MM.1S (cell line): Measurements from ENCODE around the gene MUC4.

Source experiments
- DNase-seq: peaks from one replicate; pipeline ENCODE4 v3.0.0-alpha.2; 2015
- H2AFZ ChIP-seq: fragments of 300-600 bp; sonication (generic); 2 replicates; pipeline ENCODE4 v1.6.0; 2016; ENCODE audit warnings: antibody characterized with exemption, low read length
- H3F3A ChIP-seq: fragments of 300-600 bp; sonication (generic); 2 replicates; pipeline ENCODE4 v1.6.1; 2016; ENCODE audit warnings: mild to moderate bottlenecking, antibody characterized with exemption, low read length, moderate library complexity, mixed read lengths; ENCODE audit not compliant: insufficient read depth
- H3K27ac ChIP-seq: fragments of 300-600 bp; sonication (generic); 2 replicates; pipeline ENCODE4 v1.5.1; 2016; ENCODE audit warnings: mild to moderate bottlenecking, low read length
- H3K27me3 ChIP-seq: fragments of 300-600 bp; sonication (generic); replicated peaks from 2 replicates; pipeline ENCODE4 v1.6.0; 2016; ENCODE audit warnings: low read length; ENCODE audit not compliant: insufficient read depth
- H3K36me3 ChIP-seq: fragments of 300-600 bp; sonication (generic); replicated peaks from 2 replicates; pipeline ENCODE4 v1.6.1; 2016; ENCODE audit warnings: mild to moderate bottlenecking, low read length, mixed read lengths; ENCODE audit not compliant: insufficient read depth
- H3K4me1 ChIP-seq: fragments of 300-600 bp; sonication (generic); 2 replicates; pipeline ENCODE4 v1.6.1; 2016; ENCODE audit warnings: low read length, mixed read lengths
- H3K4me2 ChIP-seq: fragments of 300-600 bp; sonication (generic); 2 replicates; pipeline ENCODE4 v1.6.0; 2016; ENCODE audit warnings: low read depth, low read length
- H3K4me3 ChIP-seq: fragments of 300-600 bp; sonication (generic); 2 replicates; pipeline ENCODE4 v1.5.1; 2016; ENCODE audit warnings: low read length, mixed read lengths
- H3K79me2 ChIP-seq: fragments of 300-600 bp; sonication (generic); 2 replicates; pipeline ENCODE4 v1.6.1; 2016; ENCODE audit warnings: mixed run types, low read length, mixed read lengths
- H3K9ac ChIP-seq: fragments of 300-600 bp; sonication (generic); 2 replicates; pipeline ENCODE4 v1.6.1; 2016; ENCODE audit warnings: low read length, mixed read lengths
- H3K9me2 ChIP-seq: fragments of 300-600 bp; sonication (generic); replicated peaks from 2 replicates; pipeline ENCODE4 v1.6.1; 2016; ENCODE audit warnings: mild to moderate bottlenecking, low read length, mixed read lengths; ENCODE audit not compliant: insufficient read depth
- H3K9me3 ChIP-seq: fragments of 300-600 bp; sonication (generic); replicated peaks from 2 replicates; pipeline ENCODE4 v1.6.1; 2016; ENCODE audit warnings: mild to moderate bottlenecking, low read length, mixed read lengths; ENCODE audit not compliant: insufficient read depth
- H4K20me1 ChIP-seq: fragments of 300-600 bp; sonication (generic); 2 replicates; pipeline ENCODE4 v1.6.1; 2016; ENCODE audit warnings: mild to moderate bottlenecking, low read length, moderate library complexity, mixed read lengths; ENCODE audit not compliant: insufficient read depth
- EZH2 ChIP-seq: fragments of 300-600 bp; sonication (generic); optimal IDR thresholded peaks from 2 replicates; pipeline ENCODE3; 2017; ENCODE audit warnings: low read depth, mild to moderate bottlenecking, antibody characterized with exemption, low read length, mixed read lengths
- EZH2phosphoT487 ChIP-seq: fragments of 300-600 bp; sonication (generic); IDR thresholded peaks from 2 replicates; pipeline ENCODE4 v1.6.1; 2018; ENCODE audit warnings: antibody characterized with exemption, low read length
- TF ChIP-seq, protein P1 (sequence below): fragments of 300-600 bp; sonication (generic); IDR thresholded peaks from 2 replicates; pipeline ENCODE4 v1.5.1; 2016; ENCODE audit warnings: antibody characterized with exemption, low read length, mixed read lengths

The MUC4 gene

DNA sequence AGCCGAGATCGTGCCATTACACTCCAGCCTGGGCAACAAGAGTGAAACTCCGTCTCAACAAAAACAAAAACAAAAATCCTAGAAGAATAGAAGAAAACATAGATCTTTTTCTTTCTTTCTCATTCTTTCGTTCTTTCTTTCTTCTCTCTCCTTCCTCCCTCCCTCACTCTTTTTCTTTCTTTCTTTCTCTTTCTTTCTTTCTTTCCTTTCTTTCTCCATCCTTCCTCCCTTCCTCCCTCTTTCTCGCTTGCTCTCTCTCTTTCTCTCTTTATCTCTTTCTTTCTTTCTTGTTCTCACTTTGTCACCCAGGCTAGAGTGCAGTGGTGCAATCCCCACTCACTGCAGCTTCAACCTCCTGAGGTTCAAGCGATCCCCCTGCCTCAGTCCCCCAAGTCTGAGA lies 33.8 kb upstream of the MUC4 start:
- Histone ChIP-seq H4K20me1 (no peaks in the 10 kb centered on the region), H3K9ac (no peak overlapping the region), H3K4me2 (no peak overlapping the region), H3K36me3 (no peaks in the 10 kb centered on the region), H3K9me3 (no peaks in the 10 kb centered on the region), H3K27me3 (peaks cover 25% of the 10 kb centered on the region), H3K4me3 (no peak overlapping the region), H3K4me1 (no peaks in the 10 kb centered on the region), H3K9me2 (no peaks in the 10 kb centered on the region), H3F3A (no peaks in the 10 kb centered on the region), H3K27ac (no peak overlapping the region), H2AFZ (no peak overlapping the region), H3K79me2 (no peaks in the 10 kb centered on the region)
- no peak for DNase-seq
- TF ChIP-seq, protein P1, sequence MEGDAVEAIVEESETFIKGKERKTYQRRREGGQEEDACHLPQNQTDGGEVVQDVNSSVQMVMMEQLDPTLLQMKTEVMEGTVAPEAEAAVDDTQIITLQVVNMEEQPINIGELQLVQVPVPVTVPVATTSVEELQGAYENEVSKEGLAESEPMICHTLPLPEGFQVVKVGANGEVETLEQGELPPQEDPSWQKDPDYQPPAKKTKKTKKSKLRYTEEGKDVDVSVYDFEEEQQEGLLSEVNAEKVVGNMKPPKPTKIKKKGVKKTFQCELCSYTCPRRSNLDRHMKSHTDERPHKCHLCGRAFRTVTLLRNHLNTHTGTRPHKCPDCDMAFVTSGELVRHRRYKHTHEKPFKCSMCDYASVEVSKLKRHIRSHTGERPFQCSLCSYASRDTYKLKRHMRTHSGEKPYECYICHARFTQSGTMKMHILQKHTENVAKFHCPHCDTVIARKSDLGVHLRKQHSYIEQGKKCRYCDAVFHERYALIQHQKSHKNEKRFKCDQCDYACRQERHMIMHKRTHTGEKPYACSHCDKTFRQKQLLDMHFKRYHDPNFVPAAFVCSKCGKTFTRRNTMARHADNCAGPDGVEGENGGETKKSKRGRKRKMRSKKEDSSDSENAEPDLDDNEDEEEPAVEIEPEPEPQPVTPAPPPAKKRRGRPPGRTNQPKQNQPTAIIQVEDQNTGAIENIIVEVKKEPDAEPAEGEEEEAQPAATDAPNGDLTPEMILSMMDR: no peak
- TF ChIP-seq EZH2phosphoT487: no peak
- TF ChIP-seq EZH2: no peak

GRCh38 chr3:195844671-195845218 lies 33.0 kb upstream of the MUC4 start:
- TF ChIP-seq EZH2phosphoT487 (no peak), EZH2 (no peak)
- TF ChIP-seq, protein P1: no peak
- H4K20me1 ChIP-seq: no peaks in the 10 kb centered on the region
- H3K4me1 ChIP-seq: no peaks in the 10 kb centered on the region
- H3K9me2 ChIP-seq: no peaks in the 10 kb centered on the region
- no peak overlapping the region for H2AFZ ChIP-seq
- no peaks in the 10 kb centered on the region for H3K79me2 ChIP-seq
- no peaks in the 10 kb centered on the region for H3K36me3 ChIP-seq
- no peak overlapping the region for H3K27ac ChIP-seq
- no peaks in the 10 kb centered on the region for H3F3A ChIP-seq
- no peak overlapping the region for H3K9ac ChIP-seq
- no peak for DNase-seq
- H3K4me3 ChIP-seq: no peak overlapping the region
- H3K4me2 ChIP-seq: no peak overlapping the region
- H3K9me3 ChIP-seq: no peaks in the 10 kb centered on the region
- H3K27me3 ChIP-seq: peaks cover 26% of the 10 kb centered on the region

- TF ChIP-seq, protein P1: no peak
- no peak for TF ChIP-seq EZH2
- TF ChIP-seq EZH2phosphoT487: no peak
- H3K27ac ChIP-seq: no peak overlapping the region
- no peaks in the 10 kb centered on the region for H3K9me2 ChIP-seq
- no peak overlapping the region for H3K4me3 ChIP-seq
- H3K9me3 ChIP-seq: no peaks in the 10 kb centered on the region
- no peak overlapping the region for H3K9ac ChIP-seq
- peaks cover 41% of the 10 kb centered on the region for H3K27me3 ChIP-seq
- DNase-seq: no peak
- H3K4me2 ChIP-seq: no peak overlapping the region
- H3K4me1 ChIP-seq: no peaks in the 10 kb centered on the region
- no peaks in the 10 kb centered on the region for H3F3A ChIP-seq
- no peaks in the 10 kb centered on the region for H3K36me3 ChIP-seq
- peak overlapping the region; percentile 11; the same call in 1 of the 2 replicates for H2AFZ ChIP-seq
- H3K79me2 ChIP-seq: no peaks in the 10 kb centered on the region
- H4K20me1 ChIP-seq: no peaks in the 10 kb centered on the region
These were observed 27.7 kb upstream of the MUC4 start for GRCh38 chr3:195839260-195840010.
